HG02759 (cell line): ENCODE measurements around the gene ZNF544.
A peak's percentile ranks its signal among the peaks of the same experiment; 100 is the strongest.
"Not testable (repeated sequence)": the region's sequence is repeated elsewhere in the genome, so short reads cannot be mapped to it uniquely, and the experiment has no call there.

Experiments
- ATAC-seq: cut with Tn5 transposase; IDR thresholded peaks from one replicate; pipeline ENCODE4 v1.9.1; 2021; ENCODE audit warnings: mild to moderate bottlenecking, moderate library complexity; ENCODE audit not compliant: unreplicated experiment

ZNF544 gene

GRCh38 chr19:58252102-58252685 is 23.5 kb downstream of the ZNF544 start:
- no peak for ATAC-seq

- not testable (repeated sequence) for ATAC-seq
These were observed 29.5 kb downstream of the ZNF544 start for GRCh38 chr19:58258259-58258658.

DNA sequence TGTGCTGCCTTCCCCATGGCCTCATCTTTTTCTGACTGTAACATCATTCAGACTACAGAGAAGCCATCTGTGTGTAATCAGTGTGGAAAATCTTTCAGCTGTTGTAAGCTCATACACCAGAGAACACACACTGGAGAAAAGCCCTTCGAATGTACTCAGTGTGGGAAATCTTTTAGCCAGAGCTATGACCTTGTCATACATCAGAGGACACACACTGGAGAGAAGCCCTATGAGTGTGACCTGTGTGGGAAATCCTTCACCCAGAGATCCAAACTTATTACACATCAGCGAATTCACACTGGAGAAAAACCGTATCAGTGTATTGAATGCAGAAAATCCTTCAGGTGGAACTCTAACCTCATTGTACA is 32.9 kb downstream of the ZNF544 start:
- no peak for ATAC-seq

- no peak for ATAC-seq
These were observed 33.5 kb downstream of the ZNF544 start for GRCh38 chr19:58261968-58262921.

- ATAC-seq: no peak
These were observed 34.2 kb downstream of the ZNF544 start for GRCh38 chr19:58262922-58263296.

DNA sequence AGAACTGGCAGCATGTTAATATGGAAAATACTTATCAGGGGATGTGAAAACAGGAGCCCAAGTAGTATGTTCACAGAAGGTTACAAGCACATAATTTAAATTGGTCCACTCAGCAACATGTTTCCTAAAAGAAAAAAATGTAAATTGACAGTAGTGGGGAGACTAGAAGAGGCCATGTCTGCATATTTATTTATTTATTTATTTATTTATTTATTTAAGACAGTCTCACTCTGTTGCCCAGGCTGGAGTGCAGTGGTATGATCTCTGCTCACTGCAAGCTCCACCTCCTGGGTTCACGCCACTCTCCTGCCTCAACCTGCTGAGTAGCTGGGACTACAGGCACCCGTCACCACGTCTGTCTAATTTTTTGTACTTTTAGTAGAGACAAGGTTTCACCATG is 36.4 kb downstream of the ZNF544 start:
- ATAC-seq: no peak

DNA sequence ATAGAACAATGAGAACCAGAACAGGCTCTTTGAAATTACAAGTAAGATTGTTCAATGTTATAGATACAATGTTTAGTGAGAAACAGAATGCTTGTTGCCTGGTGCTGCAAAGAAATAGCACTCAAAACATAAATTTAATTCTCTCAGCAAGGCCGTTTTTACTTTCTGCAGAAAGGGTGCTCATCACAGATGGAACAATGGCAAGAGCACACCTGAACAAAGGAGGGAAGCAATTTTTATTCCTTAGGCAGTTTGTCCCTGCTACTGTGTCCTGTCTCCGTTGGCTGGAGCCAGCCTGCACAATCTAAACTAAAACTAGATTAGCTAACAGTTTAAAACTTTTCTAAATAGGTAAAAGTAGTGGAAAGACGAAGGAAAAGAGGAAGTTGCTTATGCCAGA is 39.6 kb downstream of the ZNF544 start:
- ATAC-seq: no peak

DNA sequence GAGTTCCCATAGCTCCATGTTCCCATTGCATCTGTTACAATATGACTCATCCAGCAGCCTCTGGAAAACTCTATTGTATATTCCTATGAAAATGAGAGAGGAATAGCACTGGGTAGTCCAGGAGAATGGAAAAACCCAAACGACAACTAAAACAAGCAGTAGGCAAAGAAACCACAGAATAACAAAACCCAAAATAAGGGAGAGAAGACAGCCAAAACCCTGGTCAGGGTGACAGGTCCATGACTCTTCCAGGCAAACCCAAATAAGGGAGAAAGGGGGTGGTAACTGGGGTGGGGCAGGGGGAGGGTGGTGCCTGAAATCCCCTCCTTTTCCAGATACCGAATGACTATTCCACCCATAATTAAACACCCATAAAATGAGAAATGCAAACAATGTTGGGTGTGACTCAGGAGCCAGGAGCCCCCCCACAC is 46.1 kb downstream of the ZNF544 start:
- ATAC-seq: no peak

DNA sequence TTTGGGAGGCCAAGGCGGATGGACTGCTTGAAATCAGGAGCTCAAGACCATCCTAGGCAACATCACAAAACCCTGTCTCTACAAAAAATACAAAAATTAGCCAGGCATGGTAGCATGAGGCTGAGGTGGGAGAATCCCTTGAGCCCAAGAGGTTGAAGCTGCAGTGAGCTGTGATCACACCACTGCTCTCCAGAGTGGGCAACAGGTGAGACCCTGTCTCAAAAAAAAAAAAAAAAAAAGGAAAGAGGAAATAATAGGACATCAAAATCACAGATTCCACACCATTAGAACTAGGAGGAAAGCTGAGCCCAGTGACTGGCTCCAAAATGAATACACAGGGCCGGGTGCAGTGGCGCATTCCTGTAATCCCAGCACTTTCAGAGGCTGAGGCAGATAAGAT is 46.9 kb downstream of the ZNF544 start:
- no peak for ATAC-seq

GRCh38 chr19:58277197-58277596 is 48.5 kb downstream of the ZNF544 start:
- ATAC-seq: no peak

DNA sequence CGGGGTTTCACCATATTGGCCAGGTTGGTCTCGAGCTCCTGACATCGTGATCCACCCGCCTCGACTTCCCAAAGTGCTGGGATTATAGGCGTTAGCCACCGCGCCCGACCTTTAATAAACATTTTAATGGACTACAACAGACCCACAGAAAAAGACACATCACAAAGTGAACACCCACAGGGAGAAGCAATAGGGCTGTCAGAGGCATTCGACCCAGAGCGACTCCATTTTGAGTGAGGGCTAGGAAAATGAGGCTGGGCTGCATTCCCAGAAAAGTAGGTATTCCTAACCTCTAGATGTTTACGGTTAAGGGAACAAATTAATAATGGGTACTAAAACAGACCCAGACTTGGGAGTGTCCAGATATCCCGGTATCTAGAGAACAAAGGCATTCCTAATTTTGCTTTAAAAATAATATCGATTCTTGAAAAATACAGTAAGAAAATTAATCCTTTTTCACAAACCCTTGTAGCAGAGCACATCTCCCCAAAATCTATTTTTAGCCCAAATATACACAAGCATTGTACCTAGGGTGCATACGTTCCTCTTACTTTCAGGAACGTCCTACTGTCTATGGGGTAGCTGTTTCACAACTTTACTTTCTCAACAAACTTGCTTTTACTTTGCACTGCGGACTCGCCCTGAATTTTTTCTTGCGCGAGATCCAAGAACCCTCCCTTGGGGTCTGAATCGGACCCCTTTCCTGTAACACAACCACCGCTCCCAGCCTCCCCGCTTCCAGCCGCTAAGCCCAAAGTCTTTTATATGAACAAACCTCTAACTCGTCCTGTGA is 49.2 kb downstream of the ZNF544 start:
- no peak for ATAC-seq

- peak; percentile 98 for ATAC-seq
These were observed 49.9 kb downstream of the ZNF544 start, which contains the start of gene ZNF8 for GRCh38 chr19:58278541-58279041. Gene ZNF8, plus strand, starts transcription at chr19:58278955. Its CDS starts 127 bp downstream, at chr19:58279082.

DNA sequence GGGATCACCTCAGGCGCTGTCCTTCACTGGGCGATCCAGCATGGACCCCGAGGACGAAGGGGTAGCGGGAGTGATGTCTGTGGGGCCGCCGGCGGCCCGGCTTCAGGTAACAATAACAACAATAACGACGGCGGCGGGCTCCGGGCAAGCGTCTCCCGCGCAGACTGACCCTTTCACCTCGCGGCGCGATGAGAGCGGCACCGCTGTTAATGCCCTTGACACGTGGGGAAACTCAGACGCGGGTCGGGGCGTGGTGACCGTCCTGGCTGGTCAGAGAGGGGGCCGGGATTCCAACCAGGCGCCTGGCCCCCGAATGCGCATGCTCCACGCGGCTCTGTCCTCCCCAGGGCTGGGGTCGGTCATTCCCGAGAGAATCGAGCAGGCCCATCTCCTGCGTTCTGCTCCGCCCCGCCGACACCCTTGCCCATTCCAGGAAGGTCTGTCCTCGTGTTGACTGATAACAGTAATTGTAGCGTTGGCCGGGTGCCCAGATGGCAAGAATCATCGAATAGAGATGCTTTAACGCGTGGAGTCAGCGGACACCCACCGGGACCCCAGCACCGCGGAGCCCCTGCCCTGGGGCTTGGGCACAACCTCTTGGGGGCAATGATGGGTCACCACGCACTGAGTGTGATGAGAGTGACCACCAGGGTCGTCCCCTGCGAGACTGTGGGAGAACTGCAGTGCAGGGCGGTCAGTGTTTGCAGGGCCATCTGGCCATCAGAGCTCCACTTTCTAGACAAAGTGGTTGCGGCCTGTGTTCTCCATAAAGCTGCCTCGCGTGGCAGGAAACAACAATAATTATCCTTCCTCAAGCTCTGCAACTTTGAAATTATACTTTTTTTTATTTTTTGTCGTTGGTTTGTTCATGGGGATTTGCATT is 50.6 kb downstream of the ZNF544 start:
- peak; percentile 25 for ATAC-seq

GRCh38 chr19:58279925-58280316 is 51.2 kb downstream of the ZNF544 start:
- no peak for ATAC-seq

GRCh38 chr19:58284199-58284598 is 55.5 kb downstream of the ZNF544 start:
- ATAC-seq: no peak

- ATAC-seq: no peak
These were observed 63.2 kb downstream of the ZNF544 start for GRCh38 chr19:58291943-58292342.

GRCh38 chr19:58294743-58295374 is 66.1 kb downstream of the ZNF544 start:
- no peak for ATAC-seq

DNA sequence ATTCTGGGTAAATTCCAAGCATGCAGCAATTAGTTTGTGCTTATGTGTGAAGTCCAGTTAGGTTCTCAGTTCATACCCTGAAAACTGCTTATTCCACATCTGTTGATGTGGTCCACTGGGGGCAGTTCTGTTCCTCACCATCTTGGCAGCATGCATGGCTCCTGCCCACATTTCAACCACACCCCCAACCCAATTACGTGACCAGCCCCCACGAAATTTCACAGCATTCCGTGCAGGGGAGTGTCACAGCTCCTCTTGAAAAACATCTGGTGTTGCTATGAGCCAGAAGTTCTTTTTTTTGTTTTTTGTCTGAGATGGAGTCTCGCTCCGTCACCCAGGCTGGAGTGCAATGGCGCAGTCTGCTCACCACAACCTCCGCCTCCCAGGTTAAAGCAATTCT is 67.4 kb downstream of the ZNF544 start:
- ATAC-seq: no peak

DNA sequence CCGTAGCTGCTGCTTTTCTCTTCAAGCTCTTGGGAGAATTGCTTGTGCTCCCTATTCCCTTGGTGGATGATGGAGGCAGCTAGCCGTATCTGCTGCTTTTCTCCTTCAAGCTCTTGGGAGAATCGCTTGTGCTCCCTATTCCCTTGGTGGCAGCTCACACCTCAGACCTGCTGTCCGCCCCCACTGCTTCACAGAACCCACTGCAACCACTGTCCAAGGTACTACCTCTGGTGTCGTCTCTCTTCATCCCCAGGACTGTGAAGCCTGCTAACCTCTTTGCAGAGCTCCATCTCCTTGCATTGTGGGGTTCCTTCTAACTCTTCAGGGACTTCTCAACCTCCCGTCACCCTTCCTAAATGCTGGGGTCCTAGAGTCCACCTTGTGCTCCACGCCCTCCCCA is 71.9 kb downstream of the ZNF544 start:
- no peak for ATAC-seq

- no peak for ATAC-seq
These were observed 75.5 kb downstream of the ZNF544 start for GRCh38 chr19:58304255-58304654.
